Activated CD4-positive, CD25-positive, alpha-beta regulatory T cell treated with anti-CD3 and anti-CD28 coated beads, Interleukin-2, amount 50 U/mL, for 24 hours (primary cell): ENCODE results near the gene PCCA.
A peak's percentile ranks its signal among the peaks of the same experiment; 100 is the strongest.
"Not testable (repeated sequence)": the region's sequence is repeated elsewhere in the genome, so short reads cannot be mapped to it uniquely, and the experiment has no call there.

Source experiments
- ATAC-seq, 2 donors: fragments of 150-1000 bp; cut with Tn5 transposase; one replicate each; pipeline ENCODE4 v1.10.0; 2021; ENCODE audit warnings: mild to moderate bottlenecking in 1 of 2, moderate library complexity in 1 of 2

PCCA gene

GRCh38 chr13:100098445-100099116 lies 9.7 kb downstream of the PCCA start:
- no peak for ATAC-seq

GRCh38 chr13:100099117-100099445 lies 10.2 kb downstream of the PCCA start:
- not testable (repeated sequence) for ATAC-seq

DNA sequence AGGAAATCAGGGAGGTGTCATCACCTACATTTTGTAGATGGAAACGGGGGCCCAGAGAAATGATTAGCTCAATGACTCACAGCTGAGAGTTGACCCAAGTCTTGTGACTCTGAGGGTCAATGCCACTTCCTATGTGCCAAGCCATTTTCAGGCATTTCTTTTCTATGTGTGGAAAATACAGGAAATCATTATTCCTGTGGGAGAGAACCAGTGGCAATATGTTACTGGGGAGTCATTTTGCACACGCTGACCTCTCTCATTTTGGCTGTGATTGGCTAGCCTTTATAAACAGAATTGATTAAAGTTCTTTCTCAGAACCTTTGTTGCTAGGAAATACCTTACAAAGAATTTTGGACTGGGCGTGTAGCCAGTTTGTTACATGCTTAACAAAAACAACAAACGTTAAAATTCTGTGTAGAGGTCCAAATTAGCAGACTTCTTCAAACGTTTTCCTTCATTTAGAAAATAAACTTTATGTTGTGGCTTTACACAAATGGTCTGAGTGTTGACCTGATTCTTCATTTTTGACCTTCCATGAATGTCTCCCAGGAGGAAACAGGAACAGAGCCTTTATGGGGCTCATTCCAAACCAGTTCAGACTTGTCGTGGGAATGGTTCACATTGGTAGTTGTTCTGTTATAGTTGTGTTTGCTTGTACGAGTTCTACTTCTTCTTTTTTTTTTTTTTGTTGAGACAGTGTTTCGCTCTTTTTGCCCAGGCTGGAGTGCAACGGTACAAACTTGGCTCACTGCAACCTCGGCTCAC lies 11.4 kb downstream of the PCCA start:
- no peak for ATAC-seq

DNA sequence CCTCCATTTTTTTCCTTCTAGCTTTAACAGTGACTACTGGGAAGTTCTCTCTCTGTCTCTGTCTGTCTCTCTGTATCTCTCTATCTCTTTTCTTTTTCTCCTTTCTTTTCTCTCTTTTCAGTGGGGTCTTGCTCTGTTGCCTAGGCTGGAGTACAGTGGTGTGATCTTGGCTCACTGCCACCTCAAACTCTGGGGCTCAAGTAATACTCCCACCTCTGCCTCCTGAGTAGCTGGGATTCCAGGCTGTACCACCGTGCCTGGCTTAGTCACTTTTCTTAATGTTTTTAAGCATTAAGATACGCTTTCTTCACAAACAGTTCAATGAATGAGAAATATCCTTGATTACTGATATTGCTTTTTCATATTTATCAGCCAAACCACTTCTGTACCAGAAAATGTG lies 13.1 kb downstream of the PCCA start:
- no peak for ATAC-seq

DNA sequence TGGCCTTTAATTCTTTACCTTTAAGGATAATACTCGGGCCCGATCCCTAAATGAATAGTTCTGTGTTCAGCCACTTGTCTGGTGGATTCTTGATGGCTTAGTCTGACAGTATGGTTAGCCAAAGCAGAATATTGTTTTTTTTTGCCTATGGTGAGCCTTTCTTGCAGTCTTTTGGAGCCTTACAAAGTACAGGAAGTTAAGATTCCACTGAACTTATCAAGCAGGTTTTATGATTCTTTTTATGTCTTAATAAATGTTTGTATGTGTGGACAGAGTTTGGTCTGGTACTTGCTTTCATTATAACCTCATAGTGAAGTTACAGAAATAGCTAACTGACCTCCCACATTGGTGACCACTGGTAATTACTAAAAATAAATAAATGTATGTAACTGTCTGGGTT lies 17.1 kb downstream of the PCCA start:
- ATAC-seq: no peak

DNA sequence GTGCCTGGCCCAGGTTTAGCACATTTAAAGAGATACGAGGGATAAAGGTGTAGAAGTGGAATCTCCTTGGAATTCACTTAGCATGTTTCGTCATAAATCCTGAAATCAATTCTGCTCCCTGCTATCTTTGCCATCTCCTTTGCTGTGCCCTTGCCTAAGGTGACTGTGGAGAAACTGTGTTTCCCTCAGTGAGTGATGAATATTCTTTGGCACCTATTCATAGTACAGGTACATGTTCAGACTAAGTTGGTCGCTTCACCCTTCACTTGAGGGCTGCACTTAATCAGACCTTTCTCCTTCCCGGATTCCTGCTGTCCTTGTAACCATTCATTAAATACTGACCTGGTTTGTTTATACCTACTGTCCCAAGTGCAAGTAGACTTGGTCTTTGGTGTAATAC lies 17.8 kb downstream of the PCCA start:
- ATAC-seq: no peak

DNA sequence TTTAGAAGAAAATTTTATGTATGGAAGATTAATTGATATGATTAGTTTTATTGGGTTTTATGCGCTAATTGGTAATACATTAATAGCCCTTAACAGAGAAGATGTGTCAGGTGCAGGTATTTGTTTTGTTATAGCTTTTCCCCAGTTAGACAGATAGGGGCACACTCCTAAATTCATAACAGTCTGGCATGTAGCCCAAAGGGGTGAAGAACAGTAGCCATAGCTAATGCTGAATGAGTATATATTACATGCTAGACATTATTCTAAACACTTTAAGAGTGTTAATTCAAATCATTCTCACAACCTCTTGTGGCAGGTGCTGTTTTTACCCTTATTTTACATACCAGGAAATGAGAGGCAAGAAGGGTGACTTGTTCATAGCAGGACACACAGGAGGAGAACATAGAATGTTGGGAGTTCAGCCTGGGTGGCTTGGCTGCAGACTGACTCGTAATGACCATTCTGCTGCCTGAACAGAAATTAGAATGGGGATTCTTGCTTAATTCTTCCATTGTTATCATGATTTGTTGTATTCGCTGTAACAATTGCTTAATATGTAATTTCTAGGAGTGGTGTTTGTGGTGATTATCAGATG lies 20.1 kb downstream of the PCCA start:
- no peak for ATAC-seq

DNA sequence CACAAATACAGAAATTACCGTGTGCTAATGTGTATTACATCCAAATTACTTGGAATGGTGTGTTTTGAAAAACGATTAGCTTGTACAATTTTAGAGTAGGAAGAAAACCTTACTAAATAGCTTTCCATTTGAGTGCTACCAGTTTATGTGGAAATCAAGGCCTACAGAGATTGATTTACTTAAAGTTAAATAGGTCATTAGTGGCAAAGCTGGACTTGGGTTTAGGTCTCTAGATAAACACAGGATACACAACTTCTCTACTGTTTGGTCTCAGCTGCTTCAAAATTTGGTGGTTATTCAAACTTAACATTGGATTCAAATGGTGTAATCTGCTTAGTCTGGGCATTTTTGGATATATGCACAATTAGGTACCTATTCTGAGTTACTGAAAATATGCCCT lies 21.4 kb downstream of the PCCA start:
- ATAC-seq: no peak

DNA sequence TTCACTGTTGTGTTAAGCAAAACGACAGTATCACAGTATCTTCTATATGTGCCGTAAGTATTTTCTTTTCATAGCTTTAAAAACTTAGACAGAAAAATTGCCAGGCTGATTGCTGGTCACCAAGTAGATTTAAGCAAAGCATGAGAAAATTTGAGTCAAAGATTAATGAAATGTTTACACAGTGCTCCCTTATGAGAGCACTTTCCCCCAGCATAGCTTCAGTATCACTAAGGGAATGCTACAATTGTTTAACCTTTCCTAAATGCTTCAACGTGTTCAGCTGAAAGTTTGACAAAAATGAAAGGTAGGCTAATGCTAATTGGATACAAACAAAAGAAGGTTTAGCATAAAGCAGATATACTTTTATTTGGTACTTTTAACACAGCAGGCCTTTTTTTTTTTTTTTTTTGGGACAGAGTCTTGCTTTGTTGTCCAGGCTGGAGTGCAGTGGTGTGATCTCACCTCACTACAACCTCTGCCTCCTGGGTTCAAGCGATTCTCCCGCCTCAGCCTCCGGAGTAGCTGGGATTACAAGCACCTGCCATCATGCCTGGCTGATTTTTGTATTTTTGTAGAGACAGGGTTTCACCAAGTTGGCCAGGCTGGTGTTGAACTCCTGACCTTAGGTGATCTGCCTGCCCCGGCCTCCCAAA lies 23.4 kb downstream of the PCCA start:
- ATAC-seq: no peak

GRCh38 chr13:100115693-100116254 lies 26.9 kb downstream of the PCCA start:
- ATAC-seq: no peak

DNA sequence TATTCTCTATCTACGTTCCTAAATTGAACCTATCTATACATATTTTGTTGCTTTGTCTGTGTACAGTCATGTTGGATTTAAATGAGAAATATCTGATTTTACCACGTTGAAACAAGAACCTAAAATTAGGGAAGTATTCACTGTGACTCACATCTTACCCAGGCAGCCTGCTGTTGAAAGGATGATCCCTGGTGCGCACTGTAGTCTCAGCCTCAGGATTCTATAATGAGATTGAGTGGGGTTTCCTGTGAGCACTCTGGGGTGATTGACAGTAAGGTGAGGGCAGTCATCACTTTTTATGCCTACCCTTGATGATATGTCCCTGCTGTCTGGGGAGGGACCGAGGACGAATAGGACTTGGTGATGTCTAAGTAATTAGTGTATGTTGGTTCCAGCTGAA lies 35.4 kb downstream of the PCCA start:
- no peak for ATAC-seq

DNA sequence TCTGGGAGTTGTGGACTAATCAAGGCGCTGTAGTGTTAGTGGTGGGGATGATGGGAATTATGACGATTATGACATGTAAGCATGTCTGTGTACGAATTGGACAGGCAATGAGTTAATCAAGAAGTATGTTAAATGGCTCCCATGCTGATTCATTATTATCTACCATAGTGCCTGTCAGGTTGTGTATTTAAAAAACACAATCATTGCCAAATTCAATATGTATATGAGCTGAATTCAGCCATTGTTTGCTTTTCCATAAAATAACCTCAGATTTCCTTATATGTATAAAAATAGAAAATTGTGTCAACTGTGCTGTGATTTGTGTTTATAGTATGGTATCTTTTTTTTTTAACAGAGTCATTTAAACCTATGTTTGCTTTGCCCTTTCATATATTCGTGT lies 37.1 kb downstream of the PCCA start:
- no peak for ATAC-seq

- ATAC-seq: no peak
These were observed 39.5 kb downstream of the PCCA start for GRCh38 chr13:100128373-100128772.

DNA sequence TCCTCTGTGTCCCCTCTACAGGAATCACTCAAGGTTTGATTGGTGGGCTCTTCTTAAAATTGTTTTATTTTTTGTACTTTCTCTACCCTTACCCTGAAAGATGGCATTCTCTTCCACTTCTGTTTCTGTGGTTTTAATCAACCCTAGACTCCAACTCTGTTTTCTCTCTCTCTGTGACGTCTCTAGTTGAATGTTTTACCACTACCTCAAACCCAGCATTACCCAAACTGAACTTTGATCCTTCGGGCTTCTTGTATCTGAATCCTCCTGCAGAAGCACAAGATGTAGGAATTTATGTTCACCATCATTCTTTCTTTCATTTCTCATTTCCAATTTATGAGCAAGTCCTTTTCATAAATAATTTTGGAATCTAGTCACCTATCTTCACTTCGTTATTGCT lies 39.9 kb downstream of the PCCA start:
- no peak for ATAC-seq

- ATAC-seq: no peak
These were observed 40.7 kb downstream of the PCCA start for GRCh38 chr13:100129605-100130004.

GRCh38 chr13:100130092-100130491 lies 41.2 kb downstream of the PCCA start:
- ATAC-seq: no peak

- no peak for ATAC-seq
These were observed 42.1 kb downstream of the PCCA start for GRCh38 chr13:100130930-100131511.

DNA sequence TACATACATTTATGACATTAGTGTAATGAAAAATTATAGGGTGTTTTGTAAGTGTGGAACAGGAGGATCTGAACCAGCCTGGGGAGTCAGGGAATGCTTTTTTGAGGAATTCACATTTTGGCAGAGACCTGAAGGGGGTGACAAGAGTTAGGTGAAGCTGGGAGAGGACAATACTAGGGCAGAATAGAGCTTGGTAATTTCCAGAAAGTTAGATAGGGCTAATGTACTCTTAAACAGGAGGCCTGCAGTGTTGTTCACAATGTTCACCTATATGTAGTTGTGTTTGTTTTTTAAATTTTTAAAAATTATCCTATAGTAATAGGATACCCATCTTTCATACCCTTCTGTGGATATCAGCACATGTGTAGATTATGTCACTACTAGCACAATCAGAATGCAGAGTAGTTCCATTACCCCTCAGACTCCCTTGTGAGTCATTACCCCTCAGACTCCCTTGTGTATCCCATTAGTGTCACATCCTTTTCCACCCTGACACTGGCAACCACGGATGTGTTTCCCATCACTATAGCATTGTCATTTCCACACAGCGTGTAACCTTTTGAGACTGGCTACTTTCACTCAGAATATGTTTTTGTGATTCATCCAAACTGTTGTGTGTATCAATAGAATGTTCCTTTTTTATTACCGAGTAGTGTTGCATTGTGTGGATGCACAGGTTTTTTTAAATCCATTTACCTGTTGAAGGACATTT lies 43.1 kb downstream of the PCCA start:
- ATAC-seq: peak; percentile 91 to 98

DNA sequence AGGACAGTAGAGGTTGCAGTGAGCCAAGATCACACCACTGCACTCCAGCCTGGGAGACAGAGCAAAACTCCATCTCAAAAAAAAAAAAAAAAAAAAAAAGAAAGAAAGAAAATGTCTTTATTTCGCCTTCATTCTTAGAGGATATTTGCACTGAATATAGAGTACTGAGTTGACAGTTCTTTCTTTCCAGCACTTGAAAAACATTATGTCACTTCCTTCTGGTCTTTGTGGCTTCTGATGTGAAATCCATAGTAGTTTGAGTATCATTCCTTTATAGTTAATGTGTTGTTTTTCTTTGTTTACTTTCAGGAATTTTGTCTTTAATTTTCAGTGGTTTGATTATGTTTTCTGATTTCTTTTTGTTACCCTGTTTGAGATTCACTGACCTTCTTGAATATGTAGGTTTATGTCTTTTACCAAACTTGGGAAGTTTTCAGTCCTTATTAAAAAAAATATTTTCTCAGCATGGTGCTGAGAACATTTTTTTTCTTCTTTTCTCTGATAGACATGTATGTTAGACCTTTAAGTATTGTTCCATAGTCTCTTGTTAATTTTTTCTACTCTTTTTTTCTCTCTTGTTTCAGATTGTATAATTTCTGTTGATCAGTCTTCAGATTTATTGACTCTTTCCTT lies 50.1 kb downstream of the PCCA start:
- ATAC-seq: no peak

DNA sequence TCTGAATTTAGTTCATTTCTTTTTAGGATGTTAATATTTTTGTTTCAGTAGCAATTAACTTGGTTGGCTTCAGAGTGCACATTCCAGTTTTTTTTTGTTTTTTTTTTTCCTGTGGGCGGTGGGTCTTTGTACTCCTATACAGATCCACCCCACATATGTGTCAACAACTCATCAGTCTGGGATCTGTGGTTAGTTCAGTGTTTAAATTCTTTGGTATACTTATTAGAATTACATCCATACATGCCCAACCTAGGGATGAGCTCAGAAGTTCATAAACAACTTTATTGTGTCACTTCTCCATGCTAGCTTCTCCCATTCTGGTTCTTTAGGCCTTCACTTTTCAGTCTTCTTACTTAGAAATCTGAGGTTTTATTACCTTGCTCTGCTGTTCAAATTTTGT lies 50.9 kb downstream of the PCCA start:
- ATAC-seq: no peak

DNA sequence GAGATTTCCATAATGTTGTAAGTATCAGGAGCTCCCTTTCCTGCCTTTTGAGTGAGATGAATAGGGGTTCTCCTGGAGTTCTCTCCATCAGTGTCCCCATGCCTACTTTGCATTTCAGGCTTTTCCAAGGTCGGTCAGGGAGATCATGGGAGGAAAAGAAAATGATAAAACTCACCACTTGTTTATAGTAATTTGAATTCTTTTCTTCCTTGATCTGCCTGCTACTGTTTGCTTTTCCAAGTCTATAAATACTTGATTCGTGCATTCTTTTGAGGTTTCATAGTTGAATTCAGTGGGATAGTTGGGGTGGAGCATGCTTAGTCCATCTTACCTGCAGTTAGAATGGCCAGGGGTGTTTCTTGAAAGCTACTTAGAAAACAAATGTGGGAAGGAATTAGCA lies 51.5 kb downstream of the PCCA start:
- ATAC-seq: no peak

DNA sequence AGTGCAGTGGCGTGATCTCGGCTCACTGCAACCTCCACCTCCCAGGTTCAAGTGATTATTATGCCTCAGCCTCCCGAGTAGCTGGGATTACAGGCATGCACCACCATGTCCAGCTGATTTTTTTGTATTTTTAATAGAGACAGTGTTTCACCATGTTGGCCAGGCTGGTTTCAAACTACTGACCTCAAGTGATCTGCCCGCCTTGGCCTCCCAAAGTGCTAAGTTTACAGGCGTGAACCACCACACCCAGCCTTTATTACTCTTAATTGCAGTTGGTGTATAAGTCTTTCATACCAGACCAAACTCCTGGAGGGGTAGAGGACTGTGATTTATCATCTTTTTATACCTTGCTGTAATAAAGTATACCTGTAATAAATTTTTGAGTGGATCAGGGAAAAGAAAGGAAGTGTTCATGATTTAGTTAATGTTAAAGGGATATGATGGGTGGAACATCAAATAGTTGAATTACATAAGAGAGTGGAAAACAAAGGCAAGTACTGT lies 52.6 kb downstream of the PCCA start:
- ATAC-seq: not testable (repeated sequence)
